NT2/D1 (cell line): ENCODE data around the gene DNMT3A.

ENCODE experiments used
- SUZ12 ChIP-seq: IDR thresholded peaks from 2 replicates; pipeline ENCODE4 v1.6.1; 2011; ENCODE audit not compliant: insufficient read length, insufficient read depth; ENCODE audit errors: extremely low read depth
- YY1 ChIP-seq: IDR thresholded peaks from 2 replicates; pipeline ENCODE4 v1.6.1; 2011; ENCODE audit not compliant: insufficient read length, insufficient read depth
- ZNF274 ChIP-seq: IDR thresholded peaks from 2 replicates; pipeline ENCODE4 v1.6.1; 2011; ENCODE audit warnings: mild to moderate bottlenecking, low read depth, low read length

DNA sequence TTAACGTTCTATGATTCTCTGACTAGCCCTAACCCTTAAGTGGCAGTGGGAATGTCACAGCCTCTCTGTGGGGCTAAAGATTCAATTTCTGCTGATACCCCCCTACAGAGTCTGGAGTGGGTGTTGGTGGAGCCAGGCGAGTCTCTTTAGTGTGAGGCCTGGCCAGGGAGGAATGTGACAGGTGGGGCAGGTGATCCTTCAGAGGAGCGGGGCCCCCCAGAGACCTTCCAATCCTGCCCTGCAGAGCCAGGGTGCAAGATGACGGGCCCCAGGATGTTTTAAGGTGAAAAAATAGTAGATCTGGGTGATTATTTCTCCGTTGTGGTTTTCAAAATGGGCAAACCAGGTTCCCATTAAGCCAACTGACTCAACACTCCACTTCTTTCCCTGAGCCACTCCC is 28.2 kb upstream of the DNMT3A start:
- no peak for TF ChIP-seq ZNF274
- TF ChIP-seq YY1: no peak
- TF ChIP-seq SUZ12: no peak
